Activated CD4-positive, alpha-beta T cell treated with anti-CD3 and anti-CD28 coated beads, Interleukin-2, Interleukin-4, amounts not matched to agents 100 ng/mL and 50 ng/mL, durations not matched to agents 16 hours and 8 hours (primary cell): ENCODE results near the gene PDE7B.
"Not testable (repeated sequence)": the region's sequence is repeated elsewhere in the genome, so short reads cannot be mapped to it uniquely, and the experiment has no call there.

Experiments
- DNase-seq: peaks from one replicate; pipeline ENCODE4 v3.0.0-alpha.2; 2020; ENCODE audit warnings: low spot score

Gene PDE7B

GRCh38 chr6:136076496-136076895, 225.0 kb downstream of the PDE7B start:
- no peak for DNase-seq

GRCh38 chr6:136077834-136078576, 226.5 kb downstream of the PDE7B start:
- no peak for DNase-seq

- DNase-seq, result no peak
Observed at GRCh38 chr6:136079701-136080565, 228.4 kb downstream of the PDE7B start.

GRCh38 chr6:136083540-136083939, 232.0 kb downstream of the PDE7B start:
- DNase-seq, result no peak

- no peak for DNase-seq
Observed at GRCh38 chr6:136084403-136084802, 232.9 kb downstream of the PDE7B start.

- DNase-seq, result no peak
Observed at GRCh38 chr6:136085370-136086115, 234.0 kb downstream of the PDE7B start.

- no peak for DNase-seq
Observed at GRCh38 chr6:136086686-136087085, 235.2 kb downstream of the PDE7B start.

- DNase-seq, result no peak
Observed at GRCh38 chr6:136087986-136088385, 236.5 kb downstream of the PDE7B start.

- no peak for DNase-seq
Observed at GRCh38 chr6:136088693-136089092, 237.2 kb downstream of the PDE7B start.

GRCh38 chr6:136089876-136090275, 238.4 kb downstream of the PDE7B start:
- DNase-seq, result no peak

- no peak for DNase-seq
Observed at GRCh38 chr6:136090929-136091328, 239.4 kb downstream of the PDE7B start.

GRCh38 chr6:136092897-136093296, 241.4 kb downstream of the PDE7B start:
- DNase-seq, result no peak

GRCh38 chr6:136093835-136094234, 242.3 kb downstream of the PDE7B start:
- no peak for DNase-seq

GRCh38 chr6:136094812-136095211, 243.3 kb downstream of the PDE7B start:
- DNase-seq, result no peak

- DNase-seq, result no peak
Observed at GRCh38 chr6:136095986-136096385, 244.5 kb downstream of the PDE7B start.

- DNase-seq, result no peak
Observed at GRCh38 chr6:136102991-136103688, 251.6 kb downstream of the PDE7B start.

GRCh38 chr6:136103763-136104311, 252.3 kb downstream of the PDE7B start:
- no peak for DNase-seq

- no peak for DNase-seq
Observed at GRCh38 chr6:136104556-136104955, 253.1 kb downstream of the PDE7B start.

- not testable (repeated sequence) for DNase-seq
Observed at GRCh38 chr6:136105797-136106196, 254.3 kb downstream of the PDE7B start.

GRCh38 chr6:136108361-136108945, 257.0 kb downstream of the PDE7B start:
- DNase-seq, result no peak

- DNase-seq, result no peak
Observed at GRCh38 chr6:136111831-136112230, 260.3 kb downstream of the PDE7B start.
